Measurements from ENCODE around the gene CAAP1.

GRCh38 chr9:26880262-26880661, 12.3 kb downstream of the CAAP1 start:
- TF ChIP-seq CTCF (IDR thresholded peaks at IDR 0.05) (no peak), POLR2A (IDR thresholded peaks at IDR 0.05) (no peak)

Measured in right lobe of liver (tissue), 4 donors.